ENCODE measurements around the gene PFKFB4. TPM values are rescaled to one million over a fixed set of nuclear protein-coding genes. Genes with fewer than 3 reads are reported as not detected.
A peak's percentile ranks its signal among the peaks of the same experiment; 100 is the strongest.

Gene PFKFB4
- total and polyA plus RNA-seq, 9 of the 15 experiments (the other 6 are each of a cell fraction or from before 2014, with no cell fraction given) = 0.92 to 56.3 (median 13.5) TPM

GRCh38 chr3:48562367-48563095 lies 5.9 kb upstream of the PFKFB4 start:
- no peaks in the 10 kb centered on the region for H3K9me1 ChIP-seq (ENCODE audit: control insufficient read depth, insufficient read depth, low read length)
- no TSS peak for BruUV-seq (replicated peaks)
- H3K4me1 ChIP-seq (replicated peaks in 1 of 2; ENCODE audit: control insufficient read depth in 2 of 2, insufficient read depth in 2 of 2, low read length in 2 of 2) = peaks cover 32 to 70% of the 10 kb centered on the region in 2 experiments
- CTCF ChIA-PET (ENCODE audit: low intra/inter-chr PET ratio) = no interaction called here
- no peak overlapping the region for H2AFZ ChIP-seq (ENCODE audit: low read depth, low read length)
- DNase-seq (ENCODE audit: extremely low read depth in 1 of 4, low spot score in 3 of 4) = no peak
- H3K9me3 ChIP-seq (replicated peaks; ENCODE audit: control insufficient read depth, insufficient read depth, low read depth, low read length) = no peaks in the 10 kb centered on the region
- no peaks in the 10 kb centered on the region for H3K79me2 ChIP-seq (ENCODE audit: control insufficient read depth, insufficient read depth, low read length)
- whole genome bisulfite sequencing (ENCODE audit: insufficient coverage, low coverage, missing lambda C conversion rate) = 71% methylated on average over 15 of the region's 20 CpGs
- POLR2A ChIA-PET = no interaction called here
- no peak overlapping the region for H3K4me3 ChIP-seq
- no peak for ATAC-seq
- TF ChIP-seq ZC3H11A (IDR thresholded peaks at IDR 0.05; ENCODE audit: low read depth, low read length) (no peak), SRSF9 (IDR thresholded peaks at IDR 0.05; ENCODE audit: borderline replicate concordance, low read depth, low read length) (no peak), HIVEP1 (CRISPR knock-in tag; IDR thresholded peaks at IDR 0.05) (no peak), HDAC2 (IDR thresholded peaks at IDR 0.05) (no peak), HMGN3 (IDR thresholded peaks at IDR 0.05; ENCODE audit: borderline replicate concordance, extremely low read depth, insufficient read length, low read depth, low read length) (no peak), CCAR2 (IDR thresholded peaks at IDR 0.05; ENCODE audit: low read depth, low read length) (no peak), ETV6 (IDR thresholded peaks at IDR 0.05; ENCODE audit: borderline replicate concordance in 1 of 2, low read depth in 2 of 2, low read length in 1 of 2) (no peak), ETV6 (CRISPR knock-in tag; IDR thresholded peaks at IDR 0.05; ENCODE audit: borderline replicate concordance) (no peak), CREB3 (tag; conservative IDR thresholded peaks at IDR 0.05; ENCODE audit: low read depth) (no peak), FOXM1 (IDR thresholded peaks at IDR 0.05; ENCODE audit: low read depth) (no peak), FOXM1 (CRISPR knock-in tag; IDR thresholded peaks at IDR 0.05; ENCODE audit: low read depth) (no peak), TARDBP (IDR thresholded peaks at IDR 0.05) (no peak), FOXJ2 (tag; IDR thresholded peaks at IDR 0.05) (no peak), ZNF584 (CRISPR knock-in tag; IDR thresholded peaks at IDR 0.05; ENCODE audit: low read depth) (no peak), JUNB (CRISPR knock-in tag; conservative IDR thresholded peaks at IDR 0.05) (no peak)
- no peaks in the 10 kb centered on the region for H4K20me1 ChIP-seq (replicated peaks; ENCODE audit: control insufficient read depth, insufficient read depth, low read length)
- intact Hi-C loops (cut with micrococcal nuclease) (no loop called here), in situ Hi-C loops (cut with MboI) (no loop called here)
- H3K36me3 ChIP-seq (ENCODE audit: control insufficient read depth, insufficient read depth, low read length) = no peaks in the 10 kb centered on the region
- H3K4me2 ChIP-seq (ENCODE audit: insufficient read depth, low read length) = no peak overlapping the region
- no peak for FAIRE-seq
- H3K9ac ChIP-seq (ENCODE audit: insufficient read depth in 1 of 2, low read depth in 2 of 2, low read length in 2 of 2) = peak overlapping the region in 1 of 2 experiments; percentile 61; a peak in 1 of 4 replicates
- H3K27me3 ChIP-seq (ENCODE audit: control insufficient read depth in 2 of 2, insufficient read depth in 2 of 2, low read length in 2 of 2) = no peaks in the 10 kb centered on the region
- H3K27ac ChIP-seq (ENCODE audit: extremely low read depth, low read depth, low read length) = no peak overlapping the region

Measured in K562 (cell line).